ENCODE measurements around the gene ALCAM. TPM values are rescaled to one million over a fixed set of nuclear protein-coding genes. Genes with fewer than 3 reads are reported as not detected.

Gene ALCAM
- total RNA-seq, 4 donors from 2014 or later, result 23.9 to 45.2 (median 40.5) TPM

GRCh38 chr3:105364128-105364527 is 2.6 kb upstream of the ALCAM start:
- TF ChIP-seq POLR2A (IDR thresholded peaks at IDR 0.05) (no peak), CTCF (IDR thresholded peaks at IDR 0.05) (no peak), EP300 (IDR thresholded peaks at IDR 0.05) (no peak)
- Histone ChIP-seq H3K27me3 (no peaks in the 10 kb centered on the region), H3K4me1 (peaks cover 0 to 11% (median 4%) of the 10 kb centered on the region in 4 donors), H3K36me3 (no peaks in the 10 kb centered on the region), H3K9me3 (no peaks in the 10 kb centered on the region), H3K4me3 (no peak overlapping the region), H3K27ac (no peak overlapping the region)
- DNase-seq (ENCODE audit: low spot score in 2 of 2), result no peak
- WGBS, 2 donors, result 83 to 86% methylated on average over 4 of the region's 4 CpGs

GRCh38 chr3:105365081-105365390 is 1.7 kb upstream of the ALCAM start:
- no peaks in the 10 kb centered on the region for H3K9me3 ChIP-seq
- TF ChIP-seq EP300 (IDR thresholded peaks at IDR 0.05) (no peak), POLR2A (IDR thresholded peaks at IDR 0.05) (no peak), CTCF (IDR thresholded peaks at IDR 0.05) (no peak)
- no peaks in the 10 kb centered on the region for H3K36me3 ChIP-seq
- no peak for DNase-seq (ENCODE audit: low spot score in 2 of 2)
- no peaks in the 10 kb centered on the region for H3K27me3 ChIP-seq
- peaks cover 0 to 14% (median 4%) of the 10 kb centered on the region in 4 donors for H3K4me1 ChIP-seq
- peak overlapping the region in 3 of 4 donors; percentile 86 to 92 (median 88) for H3K27ac ChIP-seq
- 57 to 62% methylated on average over 5 of the region's 5 CpGs for WGBS, 2 donors
- H3K4me3 ChIP-seq, result peak overlapping the region in 1 of 4 donors; percentile 83

GRCh38 chr3:105365391-105366325 is 1.1 kb upstream of the ALCAM start:
- TF ChIP-seq CTCF (IDR thresholded peaks at IDR 0.05), result no peak
- no peak for TF ChIP-seq POLR2A (IDR thresholded peaks at IDR 0.05)
- TF ChIP-seq EP300 (IDR thresholded peaks at IDR 0.05), result no peak
- no peaks in the 10 kb centered on the region for H3K27me3 ChIP-seq
- 1 to 2% methylated on average over 24 of the region's 24 CpGs for WGBS, 2 donors
- no peaks in the 10 kb centered on the region for H3K36me3 ChIP-seq
- H3K4me3 ChIP-seq, result peak overlapping the region; percentile 69 to 83 (median 72)
- H3K9me3 ChIP-seq, result no peaks in the 10 kb centered on the region
- peak in 1 of 2 donors; percentile 10 for DNase-seq (ENCODE audit: low spot score in 2 of 2)
- H3K27ac ChIP-seq, result peak overlapping the region; percentile 58 to 92 (median 87)
- H3K4me1 ChIP-seq, result peaks cover 0 to 20% (median 5%) of the 10 kb centered on the region in 4 donors

GRCh38 chr3:105367063-105367405 is 325 bp downstream of the ALCAM start:
- peak overlapping the region; percentile 69 to 83 (median 72) for H3K4me3 ChIP-seq
- no peaks in the 10 kb centered on the region for H3K9me3 ChIP-seq
- H3K27ac ChIP-seq, result peak overlapping the region; percentile 75 to 92 (median 87)
- TF ChIP-seq CTCF (IDR thresholded peaks at IDR 0.05) (no peak), EP300 (IDR thresholded peaks at IDR 0.05) (no peak), POLR2A (IDR thresholded peaks at IDR 0.05) (no peak)
- peaks cover 0 to 21% (median 6%) of the 10 kb centered on the region in 4 donors for H3K4me1 ChIP-seq
- H3K36me3 ChIP-seq, result no peaks in the 10 kb centered on the region
- 1% methylated on average over 13 to 29 of the region's 29 CpGs for WGBS, 2 donors
- DNase-seq (ENCODE audit: low spot score in 2 of 2), result no peak
- no peaks in the 10 kb centered on the region for H3K27me3 ChIP-seq
